HUES48 (cell line): ENCODE data around the gene CCDC3.
"Not testable (repeated sequence)": the region's sequence is repeated elsewhere in the genome, so short reads cannot be mapped to it uniquely, and the experiment has no call there.

ENCODE experiments used
- H3K27ac ChIP-seq: one replicate; pipeline ENCODE4 v1.7.0; 2013; ENCODE audit warnings: low read depth, low read length, inconsistent platforms
- H3K27me3 ChIP-seq: 2 replicates; pipeline ENCODE4 v1.6.1; 2013; ENCODE audit warnings: mild to moderate bottlenecking, low read length; ENCODE audit not compliant: control insufficient read depth, insufficient read depth
- H3K36me3 ChIP-seq: 2 replicates; pipeline ENCODE4 v1.6.1; 2013; ENCODE audit warnings: low read length; ENCODE audit not compliant: control insufficient read depth, insufficient read depth
- H3K4me1 ChIP-seq: 2 replicates; pipeline ENCODE4 v1.6.1; 2013; ENCODE audit warnings: mild to moderate bottlenecking, low read length; ENCODE audit not compliant: control insufficient read depth, insufficient read depth
- H3K4me3 ChIP-seq: 2 replicates; pipeline ENCODE4 v1.5.1; 2013; ENCODE audit warnings: mild to moderate bottlenecking, low read depth, low read length
- H3K9ac ChIP-seq: 2 replicates; pipeline ENCODE4 v1.6.1; 2013; ENCODE audit warnings: mild to moderate bottlenecking, low read depth, low read length, moderate library complexity
- H3K9me3 ChIP-seq: 2 replicates; pipeline ENCODE4 v1.6.1; 2013; ENCODE audit warnings: low read length; ENCODE audit not compliant: control insufficient read depth, insufficient read depth

Gene CCDC3

GRCh38 chr10:13036841-13037240 is 35.3 kb upstream of the CCDC3 start:
- Histone ChIP-seq H3K36me3 (no peaks in the 10 kb centered on the region), H3K4me1 (no peaks in the 10 kb centered on the region), H3K27ac (no peak overlapping the region), H3K9me3 (no peaks in the 10 kb centered on the region), H3K9ac (no peak overlapping the region), H3K4me3 (no peak overlapping the region), H3K27me3 (no peaks in the 10 kb centered on the region)

GRCh38 chr10:13035731-13036130 is 34.2 kb upstream of the CCDC3 start:
- H3K36me3 ChIP-seq, H3K9me3 ChIP-seq, H3K9ac ChIP-seq, H3K4me3 ChIP-seq, H3K27me3 ChIP-seq, H3K27ac ChIP-seq, H3K4me1 ChIP-seq: not testable (repeated sequence)

DNA sequence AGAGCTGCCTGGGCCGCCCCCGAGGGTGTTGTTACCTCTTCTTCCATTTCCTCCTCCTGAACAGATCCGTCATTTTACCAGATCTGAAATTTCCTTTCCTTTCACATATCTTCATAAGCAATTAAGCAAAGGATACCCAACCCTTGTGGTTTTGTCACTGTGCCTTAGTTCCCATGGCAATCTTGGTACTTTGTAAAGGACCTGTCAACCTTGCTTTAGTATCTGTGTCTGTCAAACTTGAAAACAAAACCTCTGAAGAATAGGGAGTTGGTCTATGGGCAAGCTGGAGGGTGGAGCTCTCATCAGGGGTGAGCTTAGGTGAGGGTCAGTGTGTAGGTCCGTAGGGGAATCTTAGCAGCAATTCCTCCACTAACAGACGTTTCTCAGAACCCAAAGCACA is 25.4 kb upstream of the CCDC3 start:
- Histone ChIP-seq H3K27me3 (no peaks in the 10 kb centered on the region), H3K9me3 (0 out of 2 replicates have a peak, but pooled peaks cover 3% of the 10 kb centered on the region), H3K9ac (no peak overlapping the region), H3K27ac (no peak overlapping the region), H3K4me3 (no peak overlapping the region), H3K4me1 (no peaks in the 10 kb centered on the region), H3K36me3 (no peaks in the 10 kb centered on the region)

GRCh38 chr10:13023754-13024153 is 22.2 kb upstream of the CCDC3 start:
- Histone ChIP-seq H3K4me1 (no peaks in the 10 kb centered on the region), H3K9me3 (0 out of 2 replicates have a peak, but pooled peaks cover 3% of the 10 kb centered on the region), H3K4me3 (no peak overlapping the region), H3K27me3 (no peaks in the 10 kb centered on the region), H3K27ac (no peak overlapping the region), H3K36me3 (no peaks in the 10 kb centered on the region), H3K9ac (no peak overlapping the region)

GRCh38 chr10:13019280-13019679 is 17.8 kb upstream of the CCDC3 start:
- no peak overlapping the region for H3K4me3 ChIP-seq
- H3K27ac ChIP-seq, result no peak overlapping the region
- 0 out of 2 replicates have a peak, but pooled peaks cover 3% of the 10 kb centered on the region for H3K9me3 ChIP-seq
- no peak overlapping the region for H3K9ac ChIP-seq
- H3K36me3 ChIP-seq, result no peaks in the 10 kb centered on the region
- no peaks in the 10 kb centered on the region for H3K27me3 ChIP-seq
- H3K4me1 ChIP-seq, result peaks cover 5% of the 10 kb centered on the region; the same call in 1 of the 2 replicates

DNA sequence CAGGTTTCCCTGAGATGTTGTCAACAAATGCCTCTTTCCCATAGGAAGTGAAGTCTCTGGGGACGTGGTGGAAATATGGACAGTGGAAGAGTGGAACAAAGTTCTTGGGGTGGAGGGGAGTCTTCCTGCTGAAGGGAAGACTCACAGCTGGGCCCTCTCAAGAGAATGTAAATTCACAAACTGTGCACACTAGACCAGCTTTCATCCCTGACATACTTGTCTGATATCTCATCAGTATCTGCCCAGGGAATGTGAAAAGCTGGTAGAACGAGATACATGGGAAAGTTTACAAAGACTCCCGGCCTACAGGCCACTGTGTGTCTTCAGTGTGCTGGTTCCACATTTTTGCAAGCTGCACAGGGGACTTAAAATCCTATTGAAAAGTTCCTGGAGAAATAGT is 16.7 kb upstream of the CCDC3 start:
- peaks cover 5% of the 10 kb centered on the region; the same call in 1 of the 2 replicates for H3K4me1 ChIP-seq
- H3K36me3 ChIP-seq, result no peaks in the 10 kb centered on the region
- H3K9me3 ChIP-seq, result no peaks in the 10 kb centered on the region
- no peak overlapping the region for H3K27ac ChIP-seq
- no peak overlapping the region for H3K9ac ChIP-seq
- no peak overlapping the region for H3K4me3 ChIP-seq
- no peaks in the 10 kb centered on the region for H3K27me3 ChIP-seq

DNA sequence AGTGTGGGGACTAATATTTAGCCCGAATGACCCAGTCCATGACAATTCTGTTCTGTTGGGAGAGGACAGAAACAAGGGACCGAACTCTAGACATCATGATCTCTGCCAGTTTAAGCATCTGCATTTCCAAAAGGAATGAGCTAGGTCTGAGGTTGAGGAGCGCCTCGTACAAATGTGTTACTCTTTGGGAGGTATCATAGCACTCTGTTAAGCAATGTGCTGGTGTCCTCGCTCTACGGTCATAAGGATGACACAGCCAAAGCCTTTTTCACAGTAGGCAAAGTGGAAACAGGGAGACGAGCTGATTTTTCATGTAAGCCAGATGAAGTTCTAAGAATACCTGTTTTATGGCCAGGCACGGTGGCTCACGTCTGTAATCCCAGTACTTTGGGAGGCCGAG is 15.4 kb upstream of the CCDC3 start:
- H3K27ac ChIP-seq, result no peak overlapping the region
- no peak overlapping the region for H3K4me3 ChIP-seq
- no peaks in the 10 kb centered on the region for H3K27me3 ChIP-seq
- H3K4me1 ChIP-seq, result peaks cover 5% of the 10 kb centered on the region; the same call in 1 of the 2 replicates
- H3K9me3 ChIP-seq, result no peaks in the 10 kb centered on the region
- no peak overlapping the region for H3K9ac ChIP-seq
- H3K36me3 ChIP-seq, result no peaks in the 10 kb centered on the region

DNA sequence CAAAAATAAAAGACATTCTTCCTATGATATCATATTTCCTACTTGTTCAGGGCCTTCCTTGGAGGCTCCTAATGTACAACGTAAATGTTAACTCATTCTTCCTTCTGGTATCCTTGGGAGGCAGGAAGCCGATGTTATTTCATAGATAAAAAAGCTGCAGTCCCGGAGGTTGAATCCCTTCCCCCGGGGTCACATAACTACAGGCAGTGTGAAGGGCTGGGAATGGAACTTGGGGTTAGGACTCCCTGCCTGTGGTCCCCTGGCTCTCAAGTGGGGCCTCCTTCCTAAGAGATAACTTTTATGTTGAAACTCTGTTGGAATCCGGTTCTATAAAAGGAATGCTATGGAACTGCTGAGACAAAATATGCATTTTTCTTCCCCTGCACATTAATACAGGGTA is 14.9 kb upstream of the CCDC3 start:
- no peak overlapping the region for H3K27ac ChIP-seq

DNA sequence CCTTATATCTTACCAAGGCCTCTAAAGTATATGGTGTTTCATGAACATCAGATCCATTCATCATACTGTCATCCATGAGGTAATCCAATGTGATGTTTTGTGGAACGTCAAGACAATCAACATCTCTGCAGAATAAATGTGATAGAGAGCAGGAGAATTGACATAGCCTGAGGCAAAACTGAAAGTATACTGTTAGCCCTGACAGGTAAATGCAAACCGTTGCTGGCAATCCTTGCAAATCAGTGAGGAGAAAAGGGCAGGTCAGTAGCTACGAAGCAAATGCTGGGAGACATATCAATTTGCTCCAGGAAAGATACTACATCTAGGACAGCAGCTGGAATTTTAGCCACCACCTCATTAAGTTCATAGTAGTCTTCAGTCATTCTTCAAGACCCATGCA is 4.5 kb upstream of the CCDC3 start:
- Histone ChIP-seq H3K27ac (no peak overlapping the region), H3K4me1 (no peaks in the 10 kb centered on the region), H3K36me3 (no peaks in the 10 kb centered on the region), H3K4me3 (no peak overlapping the region), H3K9me3 (no peaks in the 10 kb centered on the region), H3K9ac (no peak overlapping the region), H3K27me3 (peaks cover 23% of the 10 kb centered on the region)

More for the DNA sequence above, 14.9 kb upstream of the CCDC3 start:
- Histone ChIP-seq H3K36me3 (no peaks in the 10 kb centered on the region), H3K27me3 (no peaks in the 10 kb centered on the region), H3K9me3 (no peaks in the 10 kb centered on the region), H3K4me1 (peaks cover 5% of the 10 kb centered on the region; the same call in 1 of the 2 replicates), H3K4me3 (no peak overlapping the region), H3K9ac (no peak overlapping the region)

DNA sequence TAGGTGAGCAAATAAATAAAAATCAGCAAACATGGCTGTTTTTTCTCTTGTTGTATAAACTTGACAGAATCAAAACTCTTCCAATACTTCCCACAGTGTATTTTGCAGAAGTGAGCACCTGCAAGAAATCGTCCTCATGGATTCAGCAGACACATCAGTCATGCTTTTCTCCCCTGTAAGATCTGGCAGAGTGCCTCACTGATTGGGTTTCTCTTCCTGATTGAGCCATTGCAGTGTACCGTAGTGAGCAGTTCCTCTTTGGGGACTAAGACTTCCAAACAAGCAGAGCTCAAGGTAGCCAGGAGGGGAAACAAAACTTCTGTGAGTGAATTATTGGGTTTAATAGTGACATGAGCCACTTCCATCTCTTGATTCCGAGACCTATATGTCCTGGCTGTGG is 2.2 kb upstream of the CCDC3 start:
- Histone ChIP-seq H3K36me3 (no peaks in the 10 kb centered on the region), H3K9me3 (no peaks in the 10 kb centered on the region), H3K4me1 (no peaks in the 10 kb centered on the region), H3K27me3 (peaks cover 37% of the 10 kb centered on the region), H3K9ac (no peak overlapping the region), H3K4me3 (no peak overlapping the region), H3K27ac (no peak overlapping the region)

GRCh38 chr10:13003004-13003403 is 1.5 kb upstream of the CCDC3 start:
- H3K36me3 ChIP-seq, result no peaks in the 10 kb centered on the region
- peaks cover 37% of the 10 kb centered on the region for H3K27me3 ChIP-seq
- no peaks in the 10 kb centered on the region for H3K9me3 ChIP-seq
- no peak overlapping the region for H3K9ac ChIP-seq
- H3K4me1 ChIP-seq, result no peaks in the 10 kb centered on the region
- no peak overlapping the region for H3K27ac ChIP-seq
- H3K4me3 ChIP-seq, result no peak overlapping the region

DNA sequence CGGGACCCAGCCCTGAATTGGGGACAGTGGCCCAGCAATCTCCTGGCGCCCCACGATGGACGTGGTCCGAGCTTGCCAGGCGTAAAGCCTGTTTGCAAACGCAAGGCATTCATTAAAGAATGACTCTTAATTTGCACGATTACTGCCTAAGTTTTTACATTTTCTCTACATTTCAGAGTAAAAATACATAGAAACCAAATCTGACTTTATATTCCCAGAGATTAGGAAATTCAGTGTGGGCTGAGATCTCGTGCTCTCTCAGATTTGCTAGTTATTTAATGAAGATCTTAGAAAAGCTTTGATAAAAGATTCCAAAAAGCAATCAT is 337 bp upstream of the CCDC3 start:
- H3K9ac ChIP-seq, result no peak overlapping the region
- H3K4me3 ChIP-seq, result peak overlapping the region; percentile 68
- no peaks in the 10 kb centered on the region for H3K36me3 ChIP-seq
- H3K4me1 ChIP-seq, result no peaks in the 10 kb centered on the region
- peaks cover 37% of the 10 kb centered on the region for H3K27me3 ChIP-seq
- no peak overlapping the region for H3K27ac ChIP-seq
- no peaks in the 10 kb centered on the region for H3K9me3 ChIP-seq
